ENCODE results near the gene DKK3. TPM values are rescaled to one million over a fixed set of nuclear protein-coding genes. Genes with fewer than 3 reads are reported as not detected.

DKK3 gene
- total RNA-seq = not detected

GRCh38 chr11:12007769-12008737 lies at the start of gene DKK3:
DKK3 (minus strand) TSS chr11:12008626; CDS start chr11:12008582, 44 bp downstream.
- intact Hi-C loops (cut with micrococcal nuclease) = no loop called here
- Mint-ChIP-seq H3K4me3 (peak within 1 kb of the TSS; percentile 58), H3K9me3 (no peaks in the 10 kb centered on the region), H3K27ac (no peak within 1 kb of the TSS), H3K4me1 (ENCODE audit: low read depth) (peaks cover 12% of the 10 kb centered on the region), H3K36me3 (ENCODE audit: low read depth) (no peaks in the 10 kb centered on the region), H3K27me3 (ENCODE audit: low read depth) (peaks cover 67% of the 10 kb centered on the region)
- DNase-seq = no peak
- CTCF ChIA-PET = interaction anchor here (1.3 kb wide), 1 partner anchor 37 kb away, joined by 3 read pairs; no protein-coding TSS in a partner anchor

- Mint-ChIP-seq H3K36me3 (ENCODE audit: low read depth) (no peaks in the 10 kb centered on the region), H3K4me3 (no peak overlapping the region), H3K27ac (no peak overlapping the region), H3K4me1 (ENCODE audit: low read depth) (no peaks in the 10 kb centered on the region), H3K9me3 (peaks cover 9% of the 10 kb centered on the region), H3K27me3 (ENCODE audit: low read depth) (no peaks in the 10 kb centered on the region)
- CTCF ChIA-PET = interaction anchor here (1.3 to 17.1 kb wide), 4 partner anchors 178 to 231 kb away, joined by 6 to 417 read pairs (median 7); no protein-coding TSS in a partner anchor
- DNase-seq = no peak
- intact Hi-C loops (cut with micrococcal nuclease) = loop anchor here (5.0 kb wide), 1 partner anchor 50 kb away; no protein-coding TSS in a partner anchor
These were observed 49.0 kb upstream of the DKK3 start for GRCh38 chr11:12057299-12057980.

DNA sequence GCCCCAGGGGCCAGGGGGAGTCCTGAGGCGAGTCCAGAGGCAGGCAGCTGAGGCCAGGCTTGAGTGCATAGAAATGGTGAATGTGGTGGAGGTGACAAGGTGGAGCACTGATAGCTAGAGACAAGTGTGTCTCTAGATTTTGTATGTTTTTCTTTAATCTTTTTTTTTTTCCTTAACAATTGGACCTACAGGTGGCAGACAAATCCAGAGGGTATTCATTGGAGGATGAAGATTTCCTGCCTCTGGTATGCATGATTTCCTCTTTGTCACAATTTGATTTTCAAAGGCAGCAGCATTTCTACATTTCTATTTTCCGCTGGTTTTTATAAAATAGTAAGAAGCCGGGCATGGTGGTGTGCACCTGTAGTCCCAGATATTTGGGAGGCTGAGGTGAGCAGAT lies 47.7 kb upstream of the DKK3 start:
- no peak for DNase-seq
- H3K27ac Mint-ChIP-seq = no peak overlapping the region

DNA sequence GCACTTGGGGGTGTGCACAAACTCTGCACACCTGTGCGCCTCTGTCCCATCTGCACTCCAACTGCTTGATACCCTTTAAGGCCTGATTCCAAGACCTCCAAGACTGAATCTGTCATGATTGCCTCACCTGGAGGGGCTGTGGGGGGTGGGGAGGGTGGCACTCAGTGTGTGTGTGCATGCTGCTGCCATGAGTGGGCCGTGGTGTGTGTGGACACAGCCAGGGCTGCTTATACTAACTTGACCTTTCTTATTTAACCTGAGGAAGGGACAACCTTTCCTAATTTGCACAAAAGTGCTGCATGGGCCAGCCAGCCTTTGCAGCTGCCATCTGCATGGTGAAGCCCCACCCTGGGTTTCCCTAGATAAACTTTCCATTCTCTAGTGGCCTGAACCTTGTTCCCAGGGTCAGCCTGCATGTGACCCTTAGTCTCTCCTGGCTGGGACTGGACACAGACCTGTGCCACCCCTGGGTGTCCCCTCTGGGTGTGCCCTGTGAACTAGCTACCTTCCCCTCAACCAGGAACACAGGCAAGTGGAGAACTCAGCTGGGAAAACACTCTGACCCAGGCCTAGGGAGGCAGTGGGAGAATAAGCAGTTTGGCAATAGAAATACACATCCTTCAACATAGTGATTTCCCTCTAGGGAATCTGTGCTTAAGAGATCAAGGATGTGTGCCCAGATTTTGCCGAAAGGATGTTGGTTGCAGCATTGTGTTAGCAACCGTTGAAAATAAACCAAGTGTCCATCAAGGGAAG lies 45.4 kb upstream of the DKK3 start:
- no peaks in the 10 kb centered on the region for H3K27me3 Mint-ChIP-seq (ENCODE audit: low read depth)
- peaks cover 9% of the 10 kb centered on the region for H3K9me3 Mint-ChIP-seq
- intact Hi-C loops (cut with micrococcal nuclease) = no loop called here

More for the DNA sequence above, 47.7 kb upstream of the DKK3 start:
- H3K27me3 Mint-ChIP-seq (ENCODE audit: low read depth) = no peaks in the 10 kb centered on the region
- peaks cover 9% of the 10 kb centered on the region for H3K9me3 Mint-ChIP-seq
- no peak overlapping the region for H3K4me3 Mint-ChIP-seq
- intact Hi-C loops (cut with micrococcal nuclease) = loop anchor here (1.0 to 5.0 kb wide), 2 partner anchors 51 to 180 kb away; no protein-coding TSS in a partner anchor
- no peaks in the 10 kb centered on the region for H3K4me1 Mint-ChIP-seq (ENCODE audit: low read depth)
- CTCF ChIA-PET = interaction anchor here (1.1 to 17.1 kb wide), 4 partner anchors 8 to 227 kb away, joined by 3 to 417 read pairs (median 8); no protein-coding TSS in a partner anchor
- H3K36me3 Mint-ChIP-seq (ENCODE audit: low read depth) = no peaks in the 10 kb centered on the region

GRCh38 chr11:12052676-12053605 lies 44.5 kb upstream of the DKK3 start:
- DNase-seq = peak; percentile 52
- CTCF ChIA-PET = interaction anchor here (0.6 to 17.1 kb wide), 8 partner anchors 10 to 230 kb away, joined by 3 to 417 read pairs (median 4); no protein-coding TSS in a partner anchor
- H3K27ac Mint-ChIP-seq = no peak overlapping the region
- no peaks in the 10 kb centered on the region for H3K36me3 Mint-ChIP-seq (ENCODE audit: low read depth)
- intact Hi-C loops (cut with micrococcal nuclease) = no loop called here
- no peaks in the 10 kb centered on the region for H3K4me1 Mint-ChIP-seq (ENCODE audit: low read depth)
- H3K27me3 Mint-ChIP-seq (ENCODE audit: low read depth) = no peaks in the 10 kb centered on the region
- H3K4me3 Mint-ChIP-seq = no peak overlapping the region
- H3K9me3 Mint-ChIP-seq = peaks cover 9% of the 10 kb centered on the region

More for the DNA sequence above, 45.4 kb upstream of the DKK3 start:
- Mint-ChIP-seq H3K27ac (no peak overlapping the region), H3K36me3 (ENCODE audit: low read depth) (no peaks in the 10 kb centered on the region), H3K4me3 (no peak overlapping the region), H3K4me1 (ENCODE audit: low read depth) (no peaks in the 10 kb centered on the region)
- DNase-seq = no peak
- CTCF ChIA-PET = interaction anchor here (0.6 to 17.1 kb wide), 9 partner anchors 9 to 229 kb away, joined by 3 to 417 read pairs (median 4); no protein-coding TSS in a partner anchor

DNA sequence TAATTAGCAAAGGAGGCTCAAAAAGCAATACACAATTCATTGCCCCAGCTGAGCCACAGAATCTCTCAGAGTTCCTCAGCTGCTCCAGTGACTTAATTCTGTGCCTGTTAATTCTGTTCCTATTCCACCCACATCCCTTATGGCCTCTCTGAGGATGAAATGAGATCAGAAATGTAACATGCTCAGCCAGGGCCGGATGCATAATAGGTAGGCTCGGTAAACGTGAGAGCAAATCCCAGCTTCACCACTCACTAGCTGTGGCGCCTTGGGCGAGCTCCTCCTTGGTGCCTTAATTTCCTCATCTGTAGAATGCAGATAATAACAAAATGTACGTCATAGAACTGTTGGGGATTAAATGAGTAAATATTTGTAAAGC lies 42.8 kb upstream of the DKK3 start:
- H3K4me3 Mint-ChIP-seq = no peak overlapping the region

DNA sequence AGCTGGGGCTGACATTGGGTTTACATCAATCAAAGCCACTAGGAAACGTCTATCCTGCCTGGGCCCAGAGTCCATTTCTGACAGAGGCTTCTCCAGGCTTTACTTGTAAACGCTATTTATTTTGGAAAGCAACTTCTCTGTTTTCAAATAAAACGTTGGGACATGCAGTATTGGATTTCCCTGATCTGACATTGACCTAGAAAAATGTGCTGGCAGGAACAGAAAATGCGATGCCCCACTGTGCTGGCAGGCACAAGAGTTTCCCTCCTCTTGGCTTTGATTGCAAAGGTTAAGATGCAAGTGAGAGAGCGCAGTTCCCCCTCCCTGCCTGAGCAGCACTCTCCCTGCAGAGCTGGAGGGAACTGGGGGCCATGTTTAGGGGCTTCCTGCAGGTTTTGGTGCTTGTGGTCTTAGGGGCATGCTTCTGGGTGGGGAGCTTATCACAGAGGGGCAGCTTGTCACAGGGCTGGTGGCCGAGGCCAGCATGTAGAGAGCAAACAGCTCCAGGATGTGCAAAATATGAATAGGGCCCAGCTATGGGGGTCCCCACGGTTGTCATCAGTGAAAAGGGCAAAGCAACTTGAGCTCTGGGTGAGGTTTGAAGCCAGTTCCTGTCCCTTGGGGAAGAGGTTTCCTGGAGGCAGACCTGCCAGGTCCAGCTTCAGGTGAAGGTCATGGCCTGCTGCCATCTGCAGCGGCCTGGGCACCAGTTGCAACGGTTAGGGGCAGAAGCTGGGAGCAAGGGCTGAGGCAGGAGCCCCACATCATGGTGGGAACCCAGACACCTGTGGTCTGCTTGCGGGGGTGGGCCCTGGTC lies 42.3 kb upstream of the DKK3 start:
- H3K9me3 Mint-ChIP-seq = no peaks in the 10 kb centered on the region
- peaks cover 6% of the 10 kb centered on the region for H3K27me3 Mint-ChIP-seq (ENCODE audit: low read depth)
- DNase-seq = no peak
- H3K4me3 Mint-ChIP-seq = no peak overlapping the region
- intact Hi-C loops (cut with micrococcal nuclease) = no loop called here
- peaks cover 3% of the 10 kb centered on the region for H3K4me1 Mint-ChIP-seq (ENCODE audit: low read depth)
- CTCF ChIA-PET = interaction anchor here (0.5 to 17.1 kb wide), 4 partner anchors 59 to 232 kb away, joined by 3 to 417 read pairs (median 19); partner anchors contain the start of gene MICAL2
- H3K36me3 Mint-ChIP-seq (ENCODE audit: low read depth) = no peaks in the 10 kb centered on the region
- no peak overlapping the region for H3K27ac Mint-ChIP-seq

More for the DNA sequence above, 42.8 kb upstream of the DKK3 start:
- no peaks in the 10 kb centered on the region for H3K9me3 Mint-ChIP-seq
- H3K27ac Mint-ChIP-seq = no peak overlapping the region
- no peak for DNase-seq
- H3K27me3 Mint-ChIP-seq (ENCODE audit: low read depth) = peaks cover 6% of the 10 kb centered on the region
- CTCF ChIA-PET = interaction anchor here (1.8 to 17.1 kb wide), 3 partner anchors 59 to 231 kb away, joined by 5 to 417 read pairs (median 33); partner anchors contain the start of gene MICAL2
- H3K4me1 Mint-ChIP-seq (ENCODE audit: low read depth) = peaks cover 3% of the 10 kb centered on the region
- intact Hi-C loops (cut with micrococcal nuclease) = no loop called here
- no peaks in the 10 kb centered on the region for H3K36me3 Mint-ChIP-seq (ENCODE audit: low read depth)

- intact Hi-C loops (cut with micrococcal nuclease) = loop anchor here (5.0 to 10.0 kb wide), 2 partner anchors 843 to 1014 kb away; no protein-coding TSS in a partner anchor
- CTCF ChIA-PET = interaction anchor here (0.7 to 17.1 kb wide), 4 partner anchors 12 to 234 kb away, joined by 3 to 417 read pairs (median 35); no protein-coding TSS in a partner anchor
- Mint-ChIP-seq H3K9me3 (no peaks in the 10 kb centered on the region), H3K27ac (no peak overlapping the region), H3K4me1 (ENCODE audit: low read depth) (peaks cover 3% of the 10 kb centered on the region), H3K4me3 (no peak overlapping the region), H3K27me3 (ENCODE audit: low read depth) (peaks cover 8% of the 10 kb centered on the region), H3K36me3 (ENCODE audit: low read depth) (no peaks in the 10 kb centered on the region)
- DNase-seq = no peak
These were observed 40.7 kb upstream of the DKK3 start for GRCh38 chr11:12048936-12049790.

DNA sequence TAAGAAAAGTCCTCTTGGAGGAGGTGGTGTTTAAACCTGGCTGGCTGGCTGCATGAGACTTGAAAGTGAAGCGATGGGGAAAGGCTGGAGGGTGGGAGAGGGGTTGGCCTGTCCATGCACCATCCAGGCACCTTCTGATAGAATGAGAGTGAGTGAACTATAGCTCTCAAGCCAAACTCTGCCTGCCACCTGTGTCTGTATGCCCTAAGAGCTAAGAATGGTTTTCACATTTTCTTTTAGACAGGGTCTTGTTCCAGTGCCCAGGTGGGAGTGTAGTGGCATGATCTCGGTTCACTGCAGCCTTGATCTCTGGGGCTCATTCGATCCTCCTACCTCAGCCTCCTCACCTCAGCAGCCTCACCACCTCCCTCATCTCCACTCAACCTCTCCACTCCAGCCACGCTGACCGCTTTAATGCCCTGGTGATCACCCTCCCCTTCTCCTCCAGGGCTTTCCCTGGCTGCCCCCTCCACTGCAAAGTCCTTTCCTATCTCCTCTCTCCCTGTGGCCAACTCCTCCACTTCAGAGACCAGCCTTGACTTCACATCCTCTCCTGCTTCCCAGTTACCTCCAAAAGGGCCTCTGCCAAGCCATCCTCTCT lies 38.3 kb upstream of the DKK3 start:
- CTCF ChIA-PET = interaction anchor here (0.6 to 17.1 kb wide), 14 partner anchors 14 to 1209 kb away, joined by 3 to 417 read pairs (median 5); no protein-coding TSS in a partner anchor

More for the DNA sequence above, 38.3 kb upstream of the DKK3 start:
- H3K36me3 Mint-ChIP-seq (ENCODE audit: low read depth) = no peaks in the 10 kb centered on the region
- no peak for DNase-seq
- H3K9me3 Mint-ChIP-seq = no peaks in the 10 kb centered on the region
- no peak overlapping the region for H3K4me3 Mint-ChIP-seq
- H3K27ac Mint-ChIP-seq = no peak overlapping the region
- H3K27me3 Mint-ChIP-seq (ENCODE audit: low read depth) = peaks cover 8% of the 10 kb centered on the region
- intact Hi-C loops (cut with micrococcal nuclease) = loop anchor here (1.0 to 10.0 kb wide), 4 partner anchors 190 to 1012 kb away; no protein-coding TSS in a partner anchor
- peaks cover 3% of the 10 kb centered on the region for H3K4me1 Mint-ChIP-seq (ENCODE audit: low read depth)

Measured in activated naive CD4-positive, alpha-beta T cell treated with anti-CD3 and anti-CD28 coated beads for 36 hours (primary cell).